Right lobe of liver (tissue), 6 donors: ENCODE measurements around the gene DENND2A. TPM values are rescaled to one million over a fixed set of nuclear protein-coding genes. Genes with fewer than 3 reads are reported as not detected.
A peak's percentile ranks its signal among the peaks of the same experiment; 100 is the strongest.

Experiments used
- ATAC-seq, 4 donors: fragments of 200-7000 bp; cut with Tn5 transposase; one replicate each; pipeline ENCODE4 v1.9.1; 2020; ENCODE audit warnings: mild to moderate bottlenecking in 4 of 4, moderate library complexity in 4 of 4
- DNase-seq, 3 donors: peaks; one replicate each; pipeline ENCODE4 v3.0.0-alpha.2; 2020
- H3K27ac ChIP-seq, 3 donors: fragments of 200-600 bp; one replicate each; pipeline ENCODE4 v1.8.0; 2022
- H3K27me3 ChIP-seq, 2 donors: fragments of 200-600 bp; one replicate each; pipeline ENCODE4 v1.8.0; 2022
- H3K36me3 ChIP-seq, 4 donors: fragments of 200-600 bp; sonication (generic) in 1 of 4; one replicate each; pipeline versions ENCODE4 v1.5.1 to v1.8.0; 2017 to 2022; ENCODE audit warnings: control low read depth in 1 of 4
- H3K4me1 ChIP-seq, 4 donors: fragments of 200-600 bp; sonication (generic) in 1 of 4; one replicate each; pipeline versions ENCODE4 v1.5.1 to v1.8.0; 2017 to 2022; ENCODE audit warnings: control low read depth in 1 of 4
- H3K4me3 ChIP-seq, 3 donors: fragments of 200-600 bp; one replicate each; pipeline ENCODE4 v1.8.0; 2022
- H3K9me3 ChIP-seq, 4 donors: fragments of 200-600 bp; sonication (generic) in 1 of 4; one replicate each; pipeline versions ENCODE4 v1.5.1 to v1.8.0; 2017 to 2022; ENCODE audit warnings: control low read depth in 1 of 4
- CTCF ChIP-seq, 4 donors: fragments of 200-600 bp in 3 of 4; fragments of 450-650 bp in 1 of 4; IDR thresholded peaks; one replicate each; pipeline versions ENCODE4 v1.5.1 to v1.8.0; 2016 to 2022; ENCODE audit warnings: antibody characterized with exemption in 4 of 4, mild to moderate bottlenecking in 2 of 4
- POLR2A ChIP-seq: fragments of 450-650 bp; IDR thresholded peaks from one replicate; pipeline ENCODE4 v1.6.1; 2017; ENCODE audit warnings: antibody characterized with exemption, mild to moderate bottlenecking
- WGBS: methylation state at CpG from one replicate; pipeline ENCODE4 v1.1.6; 2018; ENCODE audit warnings: low coverage, low lambda C conversion rate; ENCODE audit not compliant: insufficient coverage; ENCODE audit errors: missing lambda C conversion rate; 5-methylcytosine and 5-hydroxymethylcytosine counted together
- intact Hi-C, 2 donors: fragments of 100-400 bp; cut with DNase I; formaldehyde crosslinking; loops; one replicate each; pipeline versions ENCODE4 v1.11.2 to v1.14.1; 2022
- total RNA-seq, 6 experiments: library from RNA; depleted of rRNA in 2 of 6; stranded (reverse); fragments of >200 nt in 2 of 6; fragmentation: NEBNext Ultra II Directional in 3 of 6; extraction: Animal tissue kit (Norgen Biotek cat#: 25700) in 3 of 6; gene quantifications; one replicate each; pipeline versions ENCODE4 v1.1.0 to v1.2.4, GENCODE V29; 2016 to 2023
- donor health status: DM: no; HTN: yes; CAD: no.
- donor health status: DM: no; HTN: no; CAD: no.
- donor health status: DM: no; HTN: no; CAD: no.
- donor health status: DM: no; HTN: yes; CAD: no.
- donor health status: DM: no; HTN: yes; CAD: no.

DENND2A gene
- total RNA-seq, 6 experiments from 2014 or later: 1.4 to 3.6 (median 2.4) TPM

- 83% methylated on average over 5 of the region's 14 CpGs for WGBS
- Histone ChIP-seq H3K4me1 (no peaks in the 10 kb centered on the region), H3K4me3 (no peak overlapping the region), H3K36me3 (no peaks in the 10 kb centered on the region), H3K9me3 (no peaks in the 10 kb centered on the region), H3K27me3 (no peaks in the 10 kb centered on the region), H3K27ac (no peak overlapping the region)
- no peak for ATAC-seq
- intact Hi-C loops: no loop called here
- no peak for TF ChIP-seq POLR2A
- TF ChIP-seq CTCF (IDR thresholded peaks at IDR 0.05): no peak
- no peak for DNase-seq
Measured at GRCh38 chr7:140485500-140486265, 154.9 kb downstream of the DENND2A start.

GRCh38 chr7:140484951-140485499 is 155.6 kb downstream of the DENND2A start:
- WGBS: 66% methylated on average over 5 of the region's 5 CpGs
- ATAC-seq (no peak), DNase-seq (no peak)
- intact Hi-C loops: no loop called here
- H3K27me3 ChIP-seq: no peaks in the 10 kb centered on the region
- TF ChIP-seq CTCF (IDR thresholded peaks at IDR 0.05) (no peak), POLR2A (no peak)
- no peak overlapping the region for H3K27ac ChIP-seq
- H3K9me3 ChIP-seq: no peaks in the 10 kb centered on the region
- no peak overlapping the region for H3K4me3 ChIP-seq
- no peaks in the 10 kb centered on the region for H3K36me3 ChIP-seq
- no peaks in the 10 kb centered on the region for H3K4me1 ChIP-seq

GRCh38 chr7:140484479-140484878 is 156.1 kb downstream of the DENND2A start:
- DNase-seq: no peak
- ATAC-seq: no peak
- 100% methylated on average over 1 of the region's 3 CpGs for WGBS
- Histone ChIP-seq H3K27ac (no peak overlapping the region), H3K27me3 (no peaks in the 10 kb centered on the region), H3K36me3 (no peaks in the 10 kb centered on the region), H3K4me3 (no peak overlapping the region), H3K9me3 (no peaks in the 10 kb centered on the region), H3K4me1 (no peaks in the 10 kb centered on the region)
- TF ChIP-seq CTCF (IDR thresholded peaks at IDR 0.05): no peak
- no peak for TF ChIP-seq POLR2A
- intact Hi-C loops: no loop called here

- Histone ChIP-seq H3K4me3 (peak overlapping the region; percentile 93 to 96 (median 94)), H3K4me1 (peaks cover 0 to 28% (median 7%) of the 10 kb centered on the region in 4 donors), H3K36me3 (no peaks in the 10 kb centered on the region), H3K9me3 (no peaks in the 10 kb centered on the region), H3K27ac (peak overlapping the region; percentile 85 to 93 (median 88)), H3K27me3 (no peaks in the 10 kb centered on the region)
- no peak for TF ChIP-seq POLR2A
- TF ChIP-seq CTCF (IDR thresholded peaks at IDR 0.05): no peak
- DNase-seq (no peak), ATAC-seq (no peak)
- intact Hi-C loops: no loop called here
- 0% methylated on average over 2 of the region's 2 CpGs for WGBS
Measured at GRCh38 chr7:140479739-140480084, 160.9 kb downstream of the DENND2A start.
